Measurements from ENCODE around the gene HTD2. TPM values are rescaled to one million over a fixed set of nuclear protein-coding genes. Genes with fewer than 3 reads are reported as not detected.

The HTD2 gene
- total and polyA plus RNA-seq, 2 donors from 2014 or later, result 6.4 to 7.8 TPM

GRCh38 chr3:58332575-58333188 lies 26.4 kb downstream of the HTD2 start, which contains the start of gene PXK:
TSS of gene PXK (plus strand) at chr3:58332892. CDS start at chr3:58332989, 97 bp downstream.
- H3K27ac ChIP-seq (ENCODE audit: low read depth in 2 of 2, low read length in 2 of 2), result peak within 1 kb of the TSS; percentile 53 to 57
- peak within 1 kb of the TSS; percentile 50 to 78 (median 71) for H3K9ac ChIP-seq (ENCODE audit: low read length in 3 of 3)
- no peaks in the 10 kb centered on the region for H3K9me3 ChIP-seq (ENCODE audit: control insufficient read depth in 2 of 3, insufficient read depth in 1 of 3, low read length in 3 of 3)
- peak; percentile 14 for TF ChIP-seq CTCF (IDR thresholded peaks at IDR 0.05; ENCODE audit: borderline replicate concordance, extremely low read depth, insufficient read depth)
- no peak for FAIRE-seq
- peak within 1 kb of the TSS; percentile 69 to 80 (median 74) for H3K4me3 ChIP-seq (ENCODE audit: low read length in 3 of 3)
- peak; percentile 80 to 93 (median 83) for DNase-seq
- H3K4me1 ChIP-seq (ENCODE audit: control insufficient read depth in 2 of 3, insufficient read depth in 2 of 3, low read depth in 1 of 3, low read length in 3 of 3), result peaks cover 0 to 21% (median 9%) of the 10 kb centered on the region in 3 donors
- H3K36me3 ChIP-seq (ENCODE audit: control insufficient read depth in 2 of 3, insufficient read depth in 3 of 3, low read length in 3 of 3), result peaks cover 0 to 3% (median 0%) of the 10 kb centered on the region in 3 donors
- intact Hi-C loops (cut with DNase I), result loop anchor here (10.0 kb wide), 1 partner anchor 82 kb away; no protein-coding TSS in a partner anchor
- no peaks in the 10 kb centered on the region for H3K27me3 ChIP-seq (ENCODE audit: control insufficient read depth, insufficient read depth, low read length)

- H3K9ac ChIP-seq (ENCODE audit: low read length in 3 of 3), result peak overlapping the region; percentile 50 to 78 (median 71)
- H3K36me3 ChIP-seq (ENCODE audit: control insufficient read depth in 2 of 3, insufficient read depth in 3 of 3, low read length in 3 of 3), result peaks cover 0 to 3% (median 0%) of the 10 kb centered on the region in 3 donors
- TF ChIP-seq CTCF (IDR thresholded peaks at IDR 0.05; ENCODE audit: borderline replicate concordance, extremely low read depth, insufficient read depth), result peak; percentile 22
- peak; percentile 40 to 78 (median 65) for DNase-seq
- no peaks in the 10 kb centered on the region for H3K9me3 ChIP-seq (ENCODE audit: control insufficient read depth in 2 of 3, insufficient read depth in 1 of 3, low read length in 3 of 3)
- no peaks in the 10 kb centered on the region for H3K27me3 ChIP-seq (ENCODE audit: control insufficient read depth, insufficient read depth, low read length)
- peak overlapping the region; percentile 69 to 80 (median 74) for H3K4me3 ChIP-seq (ENCODE audit: low read length in 3 of 3)
- H3K4me1 ChIP-seq (ENCODE audit: control insufficient read depth in 2 of 3, insufficient read depth in 2 of 3, low read depth in 1 of 3, low read length in 3 of 3), result peaks cover 0 to 21% (median 9%) of the 10 kb centered on the region in 3 donors
- peak overlapping the region; percentile 29 to 53 for H3K27ac ChIP-seq (ENCODE audit: low read depth in 2 of 2, low read length in 2 of 2)
- intact Hi-C loops (cut with DNase I), result loop anchor here (10.0 kb wide), 1 partner anchor 81 kb away; no protein-coding TSS in a partner anchor
- FAIRE-seq, result no peak
These were observed 27.1 kb downstream of the HTD2 start for GRCh38 chr3:58333206-58334012.

DNA sequence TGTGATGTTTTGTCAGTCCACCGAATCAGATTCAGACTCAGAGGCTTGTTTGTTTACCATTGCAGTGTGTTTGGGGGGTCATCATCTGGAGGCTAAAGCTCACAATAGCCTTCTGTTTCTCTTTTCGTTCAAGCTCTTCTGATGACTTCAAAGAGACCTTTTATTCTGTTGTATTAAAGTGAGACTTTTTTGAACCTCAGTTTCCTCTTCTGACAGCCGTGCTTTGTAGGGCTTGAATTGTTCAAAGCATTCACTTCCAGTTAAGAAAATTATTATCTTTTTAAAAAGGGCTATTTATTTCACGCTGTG lies 27.6 kb downstream of the HTD2 start:
- H3K9me3 ChIP-seq (ENCODE audit: control insufficient read depth in 2 of 3, insufficient read depth in 1 of 3, low read length in 3 of 3), result no peaks in the 10 kb centered on the region
- no peak overlapping the region for H3K27ac ChIP-seq (ENCODE audit: low read depth in 2 of 2, low read length in 2 of 2)
- H3K4me3 ChIP-seq (ENCODE audit: low read length in 3 of 3), result peak overlapping the region; percentile 69 to 80 (median 74)
- peaks cover 0 to 21% (median 9%) of the 10 kb centered on the region in 3 donors for H3K4me1 ChIP-seq (ENCODE audit: control insufficient read depth in 2 of 3, insufficient read depth in 2 of 3, low read depth in 1 of 3, low read length in 3 of 3)
- TF ChIP-seq CTCF (IDR thresholded peaks at IDR 0.05; ENCODE audit: borderline replicate concordance, extremely low read depth, insufficient read depth), result no peak
- no peak for DNase-seq
- H3K36me3 ChIP-seq (ENCODE audit: control insufficient read depth in 2 of 3, insufficient read depth in 3 of 3, low read length in 3 of 3), result peaks cover 0 to 3% (median 0%) of the 10 kb centered on the region in 3 donors
- no peaks in the 10 kb centered on the region for H3K27me3 ChIP-seq (ENCODE audit: control insufficient read depth, insufficient read depth, low read length)
- no peak for FAIRE-seq
- H3K9ac ChIP-seq (ENCODE audit: low read length in 3 of 3), result peak overlapping the region in 2 of 3 donors; percentile 71 to 78
- intact Hi-C loops (cut with DNase I), result loop anchor here (10.0 kb wide), 1 partner anchor 81 kb away; no protein-coding TSS in a partner anchor

All from kidney (tissue), 14 donors.